GM21515 (cell line): ENCODE measurements around the gene LRIT3.

Experiments
- ATAC-seq: cut with Tn5 transposase; IDR thresholded peaks from one replicate; pipeline ENCODE4 v1.9.1; 2021; ENCODE audit not compliant: unreplicated experiment

LRIT3 gene

GRCh38 chr4:109902559-109903251 is 54.8 kb downstream of the LRIT3 start:
- ATAC-seq, result no peak

- ATAC-seq, result no peak
These were observed 60.8 kb downstream of the LRIT3 start for GRCh38 chr4:109908731-109909130.

- no peak for ATAC-seq
These were observed 62.3 kb downstream of the LRIT3 start for GRCh38 chr4:109910256-109910655.

- ATAC-seq, result no peak
These were observed 65.0 kb downstream of the LRIT3 start, which contains the start of gene EGF for GRCh38 chr4:109912706-109913595. Gene EGF (plus strand): TSS chr4:109912883. CDS start chr4:109913336, 453 bp downstream.

- no peak for ATAC-seq
These were observed 65.8 kb downstream of the LRIT3 start for GRCh38 chr4:109913596-109914241.

- no peak for ATAC-seq
These were observed 66.4 kb downstream of the LRIT3 start for GRCh38 chr4:109914322-109914721.

GRCh38 chr4:109915385-109916026 is 67.6 kb downstream of the LRIT3 start:
- ATAC-seq, result no peak

- ATAC-seq, result no peak
These were observed 68.1 kb downstream of the LRIT3 start for GRCh38 chr4:109916027-109916409.

GRCh38 chr4:109921384-109921808 is 73.5 kb downstream of the LRIT3 start:
- no peak for ATAC-seq
